SK-N-SH (cell line): ENCODE results near the gene TJP2. TPM values are rescaled to one million over a fixed set of nuclear protein-coding genes. Genes with fewer than 3 reads are reported as not detected.

Experiments used
- CTCF ChIA-PET: fragments of 300-600, 350-600 bp; formaldehyde crosslinking; extraction: SDS; loops from one replicate; lab custom pipeline; 2021; lab: Yijun Ruan, JAX
- POLR2A ChIA-PET: fragments of 350-600 bp; sonication (Branson Sonifier 250); formaldehyde crosslinking; extraction: SDS; loops from one replicate; lab custom pipeline; 2020; ENCODE audit warnings: antibody characterized with exemption, inconsistent platforms; lab: Yijun Ruan, JAX
- DNase-seq: peaks from one replicate; pipeline ENCODE4 v3.0.0; 2012
- H2AFZ ChIP-seq: fragments of 200-600 bp; sonication (generic); 2 replicates; pipeline ENCODE4 v1.8.1; 2016; ENCODE audit warnings: antibody characterized with exemption, mild to moderate bottlenecking, low read depth
- H3F3A ChIP-seq: fragments of 200-600 bp; sonication (generic); replicated peaks from 2 replicates; pipeline ENCODE3; 2016; ENCODE audit warnings: antibody characterized with exemption, mild to moderate bottlenecking; ENCODE audit not compliant: insufficient read depth
- H3K27ac ChIP-seq, 2 experiments: fragments of 200-500 bp in 1 of 2; fragments of 200-600 bp in 1 of 2; sonication (Bioruptor generic) in 1 of 2; sonication (generic), shearing (Covaris generic) in 1 of 2; 2 replicates each; pipeline versions ENCODE4 v1.5.1 to v1.6.1; 2014 to 2016; ENCODE audit warnings: low read depth in 2 of 2, inconsistent platforms in 1 of 2, low read length in 1 of 2, mild to moderate bottlenecking in 1 of 2, mixed read lengths in 1 of 2
- H3K27me3 ChIP-seq: fragments of 200-600 bp; sonication (generic), shearing (Covaris generic); 2 replicates; pipeline ENCODE4 v1.6.1; 2016; ENCODE audit warnings: mixed run types; ENCODE audit not compliant: insufficient read depth
- H3K36me3 ChIP-seq, 2 experiments: fragments of 200-500 bp in 1 of 2; fragments of 200-600 bp in 1 of 2; sonication (Bioruptor generic) in 1 of 2; sonication (generic) in 1 of 2; replicated peaks in 1 of 2; 2 replicates each; pipeline versions ENCODE3 to v1.5.1; 2014 to 2016; ENCODE audit warnings: low read length in 1 of 2, mild to moderate bottlenecking in 1 of 2; ENCODE audit not compliant: insufficient read depth in 2 of 2, control insufficient read depth in 1 of 2
- H3K4me1 ChIP-seq, 2 experiments: fragments of 200-500 bp in 1 of 2; fragments of 200-600 bp in 1 of 2; sonication (Bioruptor generic) in 1 of 2; sonication (generic), shearing (Covaris generic) in 1 of 2; 2 replicates each; pipeline versions ENCODE4 v1.5.1 to v1.6.1; 2014 to 2016; ENCODE audit warnings: low read depth in 1 of 2, low read length in 1 of 2, mixed run types in 1 of 2; ENCODE audit not compliant: insufficient read depth in 2 of 2, control insufficient read depth in 1 of 2
- H3K4me2 ChIP-seq: fragments of 200-600 bp; sonication (generic), shearing (Covaris generic); 2 replicates; pipeline ENCODE4 v1.6.1; 2017; ENCODE audit warnings: mixed run types
- H3K4me3 ChIP-seq, 2 experiments: fragments of 200-500 bp in 1 of 2; fragments of 200-600 bp in 1 of 2; sonication (Bioruptor generic) in 1 of 2; sonication (generic), shearing (Covaris generic) in 1 of 2; 2 replicates each; pipeline versions ENCODE4 v1.5.1 to v1.8.1; 2014 to 2016; ENCODE audit warnings: low read depth in 2 of 2, inconsistent platforms in 1 of 2, low read length in 1 of 2, mild to moderate bottlenecking in 1 of 2, mixed read lengths in 1 of 2, moderate library complexity in 1 of 2
- H3K79me2 ChIP-seq: fragments of 200-600 bp; sonication (generic); 2 replicates; pipeline ENCODE4 v1.8.1; 2017; ENCODE audit warnings: mild to moderate bottlenecking; ENCODE audit not compliant: insufficient read depth
- H3K9ac ChIP-seq: fragments of 200-600 bp; sonication (generic); 2 replicates; pipeline ENCODE4 v1.6.1; 2017; ENCODE audit warnings: mixed run types
- H3K9me2 ChIP-seq: fragments of 200-600 bp; sonication (generic); 2 replicates; pipeline ENCODE4 v1.6.1; 2017; ENCODE audit warnings: mixed run types
- H3K9me3 ChIP-seq: fragments of 200-600 bp; sonication (generic); 2 replicates; pipeline ENCODE4 v1.6.1; 2017; ENCODE audit warnings: mixed run types, mild to moderate bottlenecking, moderate library complexity
- H4K20me1 ChIP-seq: fragments of 200-600 bp; sonication (generic); 2 replicates; pipeline ENCODE4 v1.6.1; 2017; ENCODE audit warnings: mild to moderate bottlenecking, mixed run types; ENCODE audit not compliant: insufficient read depth
- CTCF ChIP-seq: fragments of 200-600 bp; sonication (generic); IDR thresholded peaks from 2 replicates; pipeline ENCODE4 v1.6.1; 2017; ENCODE audit warnings: antibody characterized with exemption, mild to moderate bottlenecking, moderate library complexity
- ELF1 ChIP-seq: IDR thresholded peaks from 2 replicates; pipeline ENCODE4 v1.4.0; 2012
- FOXJ3 ChIP-seq: sonication (generic); formaldehyde crosslinking; IDR thresholded peaks from 2 replicates; pipeline ENCODE4 v1.5.1; 2020; ENCODE audit warnings: mild to moderate bottlenecking, missing genetic modification reagents
- IRF3 ChIP-seq: fragments of 150-350 bp; IDR thresholded peaks from 2 replicates; pipeline ENCODE4 v1.6.1; 2016; ENCODE audit warnings: mild to moderate bottlenecking, low read depth, low read length
- JUND ChIP-seq: IDR thresholded peaks from 2 replicates; pipeline ENCODE4 v1.4.0; 2012
- MAX ChIP-seq: IDR thresholded peaks from 2 replicates; pipeline ENCODE4 v1.4.0; 2012; ENCODE audit warnings: low read depth
- MEF2A ChIP-seq: IDR thresholded peaks from 2 replicates; pipeline ENCODE4 v1.4.0; 2012; ENCODE audit warnings: low read depth, borderline replicate concordance
- MXI1 ChIP-seq: IDR thresholded peaks from 2 replicates; pipeline ENCODE4 v1.6.1; 2012; ENCODE audit warnings: mild to moderate bottlenecking, low read depth, low read length, improper control_type of control experiment
- NFIC ChIP-seq: IDR thresholded peaks from 2 replicates; pipeline ENCODE4 v1.4.0; 2012; ENCODE audit warnings: borderline replicate concordance
- RCOR1 ChIP-seq: fragments of 150-350 bp; IDR thresholded peaks from 2 replicates; pipeline ENCODE4 v1.6.1; 2017; ENCODE audit warnings: antibody characterized with exemption, low read length
- REST ChIP-seq: IDR thresholded peaks from 2 replicates; pipeline ENCODE4 v1.6.1; 2012; ENCODE audit warnings: mild to moderate bottlenecking, low read depth, low read length, moderate library complexity
- SIN3A ChIP-seq: IDR thresholded peaks from 2 replicates; pipeline ENCODE4 v1.6.1; 2012; ENCODE audit warnings: low read depth, mild to moderate bottlenecking, low read length, moderate library complexity, borderline replicate concordance
- TAF1 ChIP-seq: IDR thresholded peaks from 2 replicates; pipeline ENCODE4 v1.6.1; 2012; ENCODE audit warnings: low read depth, mild to moderate bottlenecking, low read length, moderate library complexity, borderline replicate concordance
- TCF12 ChIP-seq: IDR thresholded peaks from 2 replicates; pipeline ENCODE4 v1.4.0; 2012
- USF2 ChIP-seq: fragments of 150-350 bp; IDR thresholded peaks from 2 replicates; pipeline ENCODE4 v1.6.1; 2017; ENCODE audit warnings: antibody characterized with exemption, low read length, low read depth, borderline replicate concordance
- YY1 ChIP-seq: IDR thresholded peaks from 2 replicates; pipeline ENCODE4 v1.4.0; 2012; ENCODE audit warnings: low read depth, mild to moderate bottlenecking
- WGBS: methylation state at CpG from one replicate; pipeline ENCODE4 v1.1.6; 2017; ENCODE audit warnings: low lambda C conversion rate; 5-methylcytosine and 5-hydroxymethylcytosine counted together
- polyA plus RNA-seq, 3 experiments: library from polyadenylated mRNA; depleted of rRNA; stranded (reverse); fragments of >200 nt; gene quantifications; 2 replicates each; pipeline ENCODE4 v1.2.3, GENCODE V29; 2012

Gene TJP2
- polyA plus RNA-seq, 1 of the 3 experiments (the other 2 are of a cell fraction), result 17.7 TPM

- H3K27me3 ChIP-seq, result no peaks in the 10 kb centered on the region
- no peak overlapping the region for H3K4me2 ChIP-seq
- H3K27ac ChIP-seq, result no peak overlapping the region
- 95% methylated on average over 5 of the region's 5 CpGs for WGBS
- H4K20me1 ChIP-seq, result no peaks in the 10 kb centered on the region
- H3K4me1 ChIP-seq, result peaks cover 0 to 2% of the 10 kb centered on the region in 2 experiments; a peak in 1 of 4 replicates
- peaks cover 24 to 52% of the 10 kb centered on the region in 2 experiments for H3K36me3 ChIP-seq
- DNase-seq, result no peak
- H3K4me3 ChIP-seq, result no peak overlapping the region
- no peak overlapping the region for H3K9ac ChIP-seq
- ChIA-PET CTCF (no interaction called here), POLR2A (no interaction called here)
- H3K79me2 ChIP-seq, result no peaks in the 10 kb centered on the region
- no peaks in the 10 kb centered on the region for H3F3A ChIP-seq
- no peaks in the 10 kb centered on the region for H3K9me3 ChIP-seq
- no peak overlapping the region for H2AFZ ChIP-seq
- H3K9me2 ChIP-seq, result no peaks in the 10 kb centered on the region
- TF ChIP-seq SIN3A (no peak), TCF12 (no peak), MXI1 (no peak), MEF2A (no peak), CTCF (no peak), MAX (no peak), USF2 (no peak), TAF1 (no peak), IRF3 (no peak), REST (no peak), FOXJ3 (CRISPR knock-in tag) (no peak), YY1 (no peak), JUND (no peak), NFIC (no peak), ELF1 (no peak), RCOR1 (no peak)
These were observed 55.3 kb downstream of the TJP2 start for GRCh38 chr9:69229367-69229766.
